Measurements from ENCODE around the gene APOL3. TPM values are rescaled to one million over a fixed set of nuclear protein-coding genes. Genes with fewer than 3 reads are reported as not detected.

Gene APOL3
- total RNA-seq = 11.6 and 11.9 TPM in 2 replicates

GRCh38 chr22:36160499-36160942 lies at the start of gene APOL3:
Gene APOL3 (minus strand): TSS chr22:36160755. CDS start chr22:36149055, 11,700 bp downstream.

GRCh38 chr22:36201630-36202319 lies 41.2 kb upstream of the APOL3 start, which contains the start of gene APOL4:
Gene APOL4 (minus strand): TSS chr22:36201809. CDS start chr22:36201734, 75 bp downstream.

Other genes with a start within 250 kb of the APOL3 start
- gene RBFOX2, start 131.9 kb downstream of the APOL3 start, total RNA-seq = 107 and 205 TPM in 2 replicates
- gene APOL4, start 41.1 kb upstream of the APOL3 start, total RNA-seq = under 0.01 and 0.44 TPM in 2 replicates
- gene APOL2, start 78.8 kb upstream of the APOL3 start, total RNA-seq = 51.0 and 62.9 TPM in 2 replicates
- 9.3 and 31.3 TPM in 2 replicates for gene APOL1, start 92.4 kb upstream of the APOL3 start, total RNA-seq
- gene MYH9, start 227.2 kb upstream of the APOL3 start, total RNA-seq = 1,033 and 1,337 TPM in 2 replicates